HG02884 (cell line): ENCODE results near the gene RPL36.
"Not testable (repeated sequence)": the region's sequence is repeated elsewhere in the genome, so short reads cannot be mapped to it uniquely, and the experiment has no call there.

Source experiments
- ATAC-seq: cut with Tn5 transposase; IDR thresholded peaks from one replicate; pipeline ENCODE4 v1.9.1; 2021; ENCODE audit warnings: mild to moderate bottlenecking, moderate library complexity; ENCODE audit not compliant: unreplicated experiment

Gene RPL36

GRCh38 chr19:5688262-5688881 is 1.7 kb upstream of the RPL36 start:
- ATAC-seq = not testable (repeated sequence)

- no peak for ATAC-seq
Observed at GRCh38 chr19:5690955-5691821, 1.1 kb downstream of the RPL36 start.

- no peak for ATAC-seq
Observed at GRCh38 chr19:5691822-5692722, 2.0 kb downstream of the RPL36 start.

GRCh38 chr19:5692723-5693194 is 2.7 kb downstream of the RPL36 start:
- ATAC-seq = no peak

- ATAC-seq = no peak
Observed at GRCh38 chr19:5693195-5694166, 3.4 kb downstream of the RPL36 start.

GRCh38 chr19:5694167-5694955 is 4.3 kb downstream of the RPL36 start:
- no peak for ATAC-seq

- no peak for ATAC-seq
Observed at GRCh38 chr19:5694956-5695648, 5.0 kb downstream of the RPL36 start.

GRCh38 chr19:5695649-5696195 is 5.6 kb downstream of the RPL36 start:
- no peak for ATAC-seq

GRCh38 chr19:5696196-5697021 is 6.3 kb downstream of the RPL36 start:
- ATAC-seq = no peak

GRCh38 chr19:5697022-5697889 is 7.2 kb downstream of the RPL36 start:
- no peak for ATAC-seq

- ATAC-seq = no peak
Observed at GRCh38 chr19:5697890-5698634, 8.0 kb downstream of the RPL36 start.

GRCh38 chr19:5698635-5699422 is 8.7 kb downstream of the RPL36 start:
- no peak for ATAC-seq

GRCh38 chr19:5700455-5701092 is 10.5 kb downstream of the RPL36 start:
- ATAC-seq = no peak

GRCh38 chr19:5702053-5702410 is 11.9 kb downstream of the RPL36 start:
- not testable (repeated sequence) for ATAC-seq
